ENCODE measurements around the gene IFITM1. TPM values are rescaled to one million over a fixed set of nuclear protein-coding genes. Genes with fewer than 3 reads are reported as not detected.

Gene IFITM1
- total and polyA plus RNA-seq, 9 of the 15 experiments (the other 6 are each of a cell fraction or from before 2014, with no cell fraction given): 691 to 5,579 (median 974) TPM

DNA sequence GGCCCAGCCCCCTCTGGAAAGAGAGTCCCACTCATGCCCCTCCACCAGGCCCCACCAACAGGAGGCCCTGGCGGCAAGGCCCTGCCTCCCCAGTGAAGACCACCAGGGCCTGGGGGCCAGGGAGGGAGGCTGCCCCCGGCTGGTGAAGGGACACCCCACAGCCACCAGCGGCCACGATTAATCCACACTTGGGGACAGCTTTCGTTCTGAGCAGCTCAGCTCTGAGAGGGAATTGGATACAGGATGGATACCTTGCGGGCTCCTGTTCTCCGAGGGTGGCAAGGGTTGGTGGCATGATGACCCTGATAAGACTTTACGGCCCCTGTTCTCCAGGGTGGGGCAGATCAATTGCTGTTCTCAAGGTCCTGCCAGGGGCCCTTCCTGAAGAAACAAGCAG is 42.5 kb upstream of the IFITM1 start:
- WGBS (ENCODE audit: insufficient coverage, low coverage, missing lambda C conversion rate): 80% methylated on average over 7 of the region's 8 CpGs
- BruUV-seq (replicated peaks): no TSS peak
- no peak for DNase-seq (ENCODE audit: extremely low read depth in 1 of 4, low spot score in 3 of 4)
- Histone ChIP-seq H3K9me1 (ENCODE audit: control insufficient read depth, insufficient read depth, low read length) (no peaks in the 10 kb centered on the region), H3K27me3 (ENCODE audit: control insufficient read depth in 2 of 2, insufficient read depth in 2 of 2, low read length in 2 of 2) (no peaks in the 10 kb centered on the region), H3K36me3 (ENCODE audit: control insufficient read depth, insufficient read depth, low read length) (no peaks in the 10 kb centered on the region), H3K79me2 (ENCODE audit: control insufficient read depth, insufficient read depth, low read length) (peaks cover 10% of the 10 kb centered on the region; the same call in 1 of the 3 replicates), H3K4me2 (ENCODE audit: insufficient read depth, low read length) (no peak overlapping the region), H3K9me3 (replicated peaks; ENCODE audit: control insufficient read depth, insufficient read depth, low read depth, low read length) (peaks cover 11% of the 10 kb centered on the region), H4K20me1 (replicated peaks; ENCODE audit: control insufficient read depth, insufficient read depth, low read length) (no peaks in the 10 kb centered on the region), H3K4me1 (replicated peaks in 1 of 2; ENCODE audit: control insufficient read depth in 2 of 2, insufficient read depth in 2 of 2, low read length in 2 of 2) (peaks cover 19 to 34% of the 10 kb centered on the region in 2 experiments; a peak in 4 of 5 replicates), H2AFZ (ENCODE audit: low read depth, low read length) (no peak overlapping the region), H3K9ac (ENCODE audit: insufficient read depth in 1 of 2, low read depth in 2 of 2, low read length in 2 of 2) (no peak overlapping the region; a peak in 1 of 4 replicates), H3K27ac (ENCODE audit: extremely low read depth, low read depth, low read length) (no peak overlapping the region), H3K4me3 (no peak overlapping the region)
- intact Hi-C loops (cut with micrococcal nuclease): no loop called here
- FAIRE-seq: no peak
- POLR2A ChIA-PET: interaction anchor here (0.8 to 1.3 kb wide), 5 partner anchors 10 to 58 kb away, joined by 3 to 5 read pairs (median 4); no protein-coding TSS in a partner anchor
- in situ Hi-C loops (cut with MboI): no loop called here
- CTCF ChIA-PET (ENCODE audit: low intra/inter-chr PET ratio): no interaction called here
- no peak for ATAC-seq
- TF ChIP-seq ZNF133 (CRISPR knock-in tag; IDR thresholded peaks at IDR 0.05): no peak
- TF ChIP-seq ARID1B (IDR thresholded peaks at IDR 0.05): no peak
- no peak for TF ChIP-seq DIDO1 (tag; IDR thresholded peaks at IDR 0.05; ENCODE audit: low read depth)
- TF ChIP-seq ATF1 (CRISPR knock-in tag; IDR thresholded peaks at IDR 0.05): no peak
- no peak for TF ChIP-seq ATF1 (tag; IDR thresholded peaks at IDR 0.05)
- no peak for TF ChIP-seq CBFA2T2 (conservative IDR thresholded peaks at IDR 0.05)
- TF ChIP-seq PHF20 (IDR thresholded peaks at IDR 0.05; ENCODE audit: partially characterized antibody): no peak
- TF ChIP-seq ZNF695 (CRISPR knock-in tag; IDR thresholded peaks at IDR 0.05): no peak
- no peak for TF ChIP-seq FOXK2 (conservative IDR thresholded peaks at IDR 0.05 in 1 of 2, IDR thresholded peaks at IDR 0.05 in 1 of 2; ENCODE audit: low read depth in 2 of 2)
- no peak for TF ChIP-seq MCM3 (IDR thresholded peaks at IDR 0.05)
- no peak for TF ChIP-seq SRSF1 (IDR thresholded peaks at IDR 0.05; ENCODE audit: low read depth, low read length)
- no peak for TF ChIP-seq ZNF780A (CRISPR knock-in tag; IDR thresholded peaks at IDR 0.05)
- TF ChIP-seq ETV6 (IDR thresholded peaks at IDR 0.05; ENCODE audit: borderline replicate concordance in 1 of 2, low read depth in 2 of 2, low read length in 1 of 2): no peak
- no peak for TF ChIP-seq ETV6 (CRISPR knock-in tag; IDR thresholded peaks at IDR 0.05; ENCODE audit: borderline replicate concordance)
- TF ChIP-seq, protein P1, sequence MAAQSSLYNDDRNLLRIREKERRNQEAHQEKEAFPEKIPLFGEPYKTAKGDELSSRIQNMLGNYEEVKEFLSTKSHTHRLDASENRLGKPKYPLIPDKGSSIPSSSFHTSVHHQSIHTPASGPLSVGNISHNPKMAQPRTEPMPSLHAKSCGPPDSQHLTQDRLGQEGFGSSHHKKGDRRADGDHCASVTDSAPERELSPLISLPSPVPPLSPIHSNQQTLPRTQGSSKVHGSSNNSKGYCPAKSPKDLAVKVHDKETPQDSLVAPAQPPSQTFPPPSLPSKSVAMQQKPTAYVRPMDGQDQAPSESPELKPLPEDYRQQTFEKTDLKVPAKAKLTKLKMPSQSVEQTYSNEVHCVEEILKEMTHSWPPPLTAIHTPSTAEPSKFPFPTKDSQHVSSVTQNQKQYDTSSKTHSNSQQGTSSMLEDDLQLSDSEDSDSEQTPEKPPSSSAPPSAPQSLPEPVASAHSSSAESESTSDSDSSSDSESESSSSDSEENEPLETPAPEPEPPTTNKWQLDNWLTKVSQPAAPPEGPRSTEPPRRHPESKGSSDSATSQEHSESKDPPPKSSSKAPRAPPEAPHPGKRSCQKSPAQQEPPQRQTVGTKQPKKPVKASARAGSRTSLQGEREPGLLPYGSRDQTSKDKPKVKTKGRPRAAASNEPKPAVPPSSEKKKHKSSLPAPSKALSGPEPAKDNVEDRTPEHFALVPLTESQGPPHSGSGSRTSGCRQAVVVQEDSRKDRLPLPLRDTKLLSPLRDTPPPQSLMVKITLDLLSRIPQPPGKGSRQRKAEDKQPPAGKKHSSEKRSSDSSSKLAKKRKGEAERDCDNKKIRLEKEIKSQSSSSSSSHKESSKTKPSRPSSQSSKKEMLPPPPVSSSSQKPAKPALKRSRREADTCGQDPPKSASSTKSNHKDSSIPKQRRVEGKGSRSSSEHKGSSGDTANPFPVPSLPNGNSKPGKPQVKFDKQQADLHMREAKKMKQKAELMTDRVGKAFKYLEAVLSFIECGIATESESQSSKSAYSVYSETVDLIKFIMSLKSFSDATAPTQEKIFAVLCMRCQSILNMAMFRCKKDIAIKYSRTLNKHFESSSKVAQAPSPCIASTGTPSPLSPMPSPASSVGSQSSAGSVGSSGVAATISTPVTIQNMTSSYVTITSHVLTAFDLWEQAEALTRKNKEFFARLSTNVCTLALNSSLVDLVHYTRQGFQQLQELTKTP (IDR thresholded peaks at IDR 0.05; ENCODE audit: low read depth in 1 of 2, partially characterized antibody in 2 of 2): no peak
- TF ChIP-seq, protein P2, sequence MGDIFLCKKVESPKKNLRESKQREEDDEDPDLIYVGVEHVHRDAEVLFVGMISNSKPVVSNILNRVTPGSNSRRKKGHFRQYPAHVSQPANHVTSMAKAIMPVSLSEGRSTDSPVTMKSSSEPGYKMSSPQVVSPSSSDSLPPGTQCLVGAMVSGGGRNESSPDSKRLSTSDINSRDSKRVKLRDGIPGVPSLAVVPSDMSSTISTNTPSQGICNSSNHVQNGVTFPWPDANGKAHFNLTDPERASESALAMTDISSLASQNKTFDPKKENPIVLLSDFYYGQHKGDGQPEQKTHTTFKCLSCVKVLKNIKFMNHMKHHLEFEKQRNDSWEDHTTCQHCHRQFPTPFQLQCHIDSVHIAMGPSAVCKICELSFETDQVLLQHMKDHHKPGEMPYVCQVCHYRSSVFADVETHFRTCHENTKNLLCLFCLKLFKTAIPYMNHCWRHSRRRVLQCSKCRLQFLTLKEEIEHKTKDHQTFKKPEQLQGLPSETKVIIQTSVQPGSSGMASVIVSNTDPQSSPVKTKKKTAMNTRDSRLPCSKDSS (IDR thresholded peaks at IDR 0.05; ENCODE audit: low read depth, partially characterized antibody): no peak
- no peak for TF ChIP-seq CTCFL (IDR thresholded peaks at IDR 0.05; ENCODE audit: borderline replicate concordance, insufficient read depth, low read depth, low read length, poor library complexity, severe bottlenecking)

All from K562 (cell line).